HCT116 (cell line): ENCODE measurements around the gene CEP170B. TPM values are rescaled to one million over a fixed set of nuclear protein-coding genes. Genes with fewer than 3 reads are reported as not detected.

Experiments used
- ATAC-seq: fragments of 200-7000 bp; cut with Tn5 transposase; 2 replicates; pipeline ENCODE4 v1.9.1; 2020; ENCODE audit warnings: mild to moderate bottlenecking, moderate library complexity
- BruUV-seq: library from RNA; stranded (reverse); fragments of 400-500 nt; replicated peaks from 2 replicates; lab custom pipeline; 2021; lab: Mats Ljungman, UMichigan
- CTCF ChIA-PET: fragments of 300-600 bp; sonication (Branson Sonifier 250); formaldehyde crosslinking; loops from one replicate; lab custom pipeline; 2021; ENCODE audit warnings: antibody characterized with exemption; lab: Charles Lee
- POLR2A ChIA-PET: fragments of 300-600, 350-600 bp; sonication (Branson Sonifier 250); formaldehyde crosslinking; loops from one replicate; lab custom pipeline; 2021; ENCODE audit warnings: antibody characterized with exemption; lab: Charles Lee
- RAD21 ChIA-PET, 2 experiments: fragments of 300-600 bp; sonication (Branson Sonifier 250); formaldehyde crosslinking; loops; one replicate each; lab custom pipeline; 2023; ENCODE audit warnings: low total read pairs in 2 of 2; ENCODE audit not compliant: uncharacterized antibody in 2 of 2, unreplicated experiment in 2 of 2, low non-redundant PET in 1 of 2; lab: Charles Lee
- DNase-seq: peaks from one replicate; pipeline ENCODE4 v3.0.0-alpha.2; 2010; ENCODE audit warnings: low read depth, low spot score
- H2AFZ ChIP-seq: fragments of 200-600 bp; shearing (Covaris generic), sonication (generic); 2 replicates; pipeline ENCODE4 v1.6.1; 2017; ENCODE audit warnings: low read depth, mixed run types, mixed read lengths, antibody characterized with exemption, low read length; ENCODE audit not compliant: poor library complexity, severe bottlenecking
- H3K27ac ChIP-seq: 2 replicates; pipeline ENCODE4 v1.5.1; 2012; ENCODE audit warnings: low read depth, low read length
- H3K27me3 ChIP-seq: fragments of 200-600 bp; sonication (generic); 2 replicates; pipeline ENCODE4 v1.6.1; 2016; ENCODE audit warnings: mixed run types, low read length, mixed read lengths; ENCODE audit not compliant: insufficient read depth
- H3K36me3 ChIP-seq, 2 experiments: fragments of 200-500 bp in 1 of 2; fragments of 200-600 bp in 1 of 2; sonication (Bioruptor generic) in 1 of 2; sonication (generic) in 1 of 2; 2 replicates each; pipeline versions ENCODE4 v1.5.1 to v1.6.1; 2014 to 2016; ENCODE audit warnings: low read length in 2 of 2, inconsistent platforms in 1 of 2, mixed read lengths in 1 of 2, mixed run types in 1 of 2; ENCODE audit not compliant: insufficient read depth in 2 of 2, control insufficient read depth in 1 of 2
- H3K4me1 ChIP-seq, 2 experiments: fragments of 200-600 bp in 1 of 2; sonication (generic) in 1 of 2; 2 replicates each; pipeline versions ENCODE4 v1.5.1 to v1.6.1; 2012 to 2017; ENCODE audit warnings: low read length in 2 of 2, inconsistent platforms in 1 of 2, mild to moderate bottlenecking in 1 of 2, mixed read lengths in 1 of 2, mixed run types in 1 of 2, moderate library complexity in 1 of 2; ENCODE audit not compliant: insufficient read depth in 2 of 2, control insufficient read depth in 1 of 2
- H3K4me2 ChIP-seq: fragments of 200-600 bp; sonication (generic); 2 replicates; pipeline ENCODE4 v1.6.1; 2017; ENCODE audit warnings: mixed run types, low read length, mixed read lengths
- H3K4me3 ChIP-seq, 2 experiments: fragments of 200-600 bp in 1 of 2; sonication (generic) in 1 of 2; replicated peaks in 1 of 2; 2 replicates each; pipeline ENCODE4 v1.5.1; 2011 to 2016; ENCODE audit warnings: low read length in 2 of 2, control low read depth in 1 of 2, low read depth in 1 of 2, mild to moderate bottlenecking in 1 of 2, mixed read lengths in 1 of 2, mixed run types in 1 of 2
- H3K79me2 ChIP-seq: fragments of 200-600 bp; sonication (generic); 2 replicates; pipeline ENCODE4 v1.6.1; 2017; ENCODE audit warnings: mild to moderate bottlenecking, mixed run types, low read length, moderate library complexity, mixed read lengths; ENCODE audit not compliant: insufficient read depth
- H3K9ac ChIP-seq: fragments of 200-600 bp; sonication (generic); 2 replicates; pipeline ENCODE4 v1.6.1; 2016; ENCODE audit warnings: low read length, mixed read lengths
- H3K9me2 ChIP-seq: fragments of 200-600 bp; sonication (generic), shearing (Covaris generic); 2 replicates; pipeline ENCODE4 v1.6.1; 2017; ENCODE audit warnings: mixed run types, mild to moderate bottlenecking, moderate library complexity; ENCODE audit not compliant: insufficient read depth
- H3K9me3 ChIP-seq, 2 experiments: fragments of 200-500 bp in 1 of 2; fragments of 200-600 bp in 1 of 2; sonication (Bioruptor generic) in 1 of 2; sonication (generic) in 1 of 2; 2 replicates each; pipeline ENCODE4 v1.6.1; 2014 to 2017; ENCODE audit warnings: low read length in 2 of 2, mixed read lengths in 2 of 2, inconsistent platforms in 1 of 2, low read depth in 1 of 2, mild to moderate bottlenecking in 1 of 2, mixed run types in 1 of 2, moderate library complexity in 1 of 2; ENCODE audit not compliant: control insufficient read depth in 1 of 2, insufficient read depth in 1 of 2
- H4K20me1 ChIP-seq: fragments of 200-600 bp; sonication (generic), shearing (Covaris generic); 2 replicates; pipeline ENCODE4 v1.6.1; 2017; ENCODE audit warnings: mixed run types, mild to moderate bottlenecking, moderate library complexity; ENCODE audit not compliant: insufficient read depth
- CEBPB ChIP-seq: IDR thresholded peaks from 2 replicates; pipeline ENCODE4 v1.6.1; 2012; ENCODE audit warnings: low read depth
- EGR1 ChIP-seq: IDR thresholded peaks from 2 replicates; pipeline ENCODE4 v1.6.1; 2012; ENCODE audit warnings: low read depth
- EZH2 ChIP-seq: fragments of 200-600 bp; sonication (generic); IDR thresholded peaks from 2 replicates; pipeline ENCODE4 v1.6.1; 2017; ENCODE audit warnings: antibody characterized with exemption, mixed run types
- EZH2phosphoT487 ChIP-seq: fragments of 200-600 bp; IDR thresholded peaks from 2 replicates; pipeline ENCODE4 v1.6.1; 2018; ENCODE audit warnings: antibody characterized with exemption, borderline replicate concordance
- FOSL1 ChIP-seq: IDR thresholded peaks from 2 replicates; pipeline ENCODE4 v1.6.1; 2012; ENCODE audit warnings: low read depth
- POLR2AphosphoS5 ChIP-seq: IDR thresholded peaks from 2 replicates; pipeline ENCODE4 v1.6.1; 2011; ENCODE audit warnings: mild to moderate bottlenecking, low read depth, low read length, moderate library complexity
- RAD21 ChIP-seq: IDR thresholded peaks from 2 replicates; pipeline ENCODE4 v1.6.1; 2012; ENCODE audit warnings: low read depth, mild to moderate bottlenecking
- SP1 ChIP-seq: IDR thresholded peaks from 2 replicates; pipeline ENCODE4 v1.6.1; 2012; ENCODE audit warnings: low read depth
- SRF ChIP-seq: IDR thresholded peaks from 2 replicates; pipeline ENCODE4 v1.6.1; 2012; ENCODE audit warnings: low read depth
- TCF7L2 ChIP-seq: IDR thresholded peaks from 2 replicates; pipeline ENCODE4 v1.7.0; 2011; ENCODE audit warnings: borderline replicate concordance, inconsistent platforms; ENCODE audit not compliant: insufficient read depth, insufficient read length; ENCODE audit errors: extremely low read depth
- ZBTB33 ChIP-seq: IDR thresholded peaks from 2 replicates; pipeline ENCODE4 v1.6.1; 2011; ENCODE audit warnings: mild to moderate bottlenecking, low read length, moderate library complexity; ENCODE audit not compliant: insufficient replicate concordance; ENCODE audit errors: extremely low read depth
- ZFX ChIP-seq: fragments of 450-650 bp; IDR thresholded peaks from 2 replicates; pipeline ENCODE4 v1.6.1; 2017
- intact Hi-C: fragments of 100-400 bp; cut with micrococcal nuclease; formaldehyde crosslinking; loops from 2 replicates; pipeline ENCODE4 v1.10.0; 2022
- total RNA-seq: library from RNA; stranded (reverse); gene quantifications from one replicate; pipeline ENCODE4 v1.2.1, GENCODE V29; 2021; ENCODE audit not compliant: unreplicated experiment
- TF ChIP-seq, protein P1 (sequence below): IDR thresholded peaks from 2 replicates; pipeline ENCODE4 v1.6.1; 2012
- TF ChIP-seq, protein P2 (sequence below): IDR thresholded peaks from 2 replicates; pipeline ENCODE4 v1.6.1; 2012

Gene CEP170B
- total RNA-seq, 1 experiment from 2014 or later = 45.9 TPM

GRCh38 chr14:104871145-104871655, 6.1 kb downstream of the CEP170B start:
- Histone ChIP-seq H2AFZ (no peak overlapping the region), H3K79me2 (peaks cover 92% of the 10 kb centered on the region), H3K36me3 (0 out of 4 replicates have a peak, but pooled peaks cover 0 to 21% of the 10 kb centered on the region in 2 experiments), H3K4me3 (no peak overlapping the region), H3K4me1 (peaks cover 16 to 19% of the 10 kb centered on the region in 2 experiments), H3K4me2 (no peak overlapping the region), H3K9me3 (no peaks in the 10 kb centered on the region), H3K9me2 (no peaks in the 10 kb centered on the region), H4K20me1 (no peaks in the 10 kb centered on the region), H3K9ac (no peak overlapping the region), H3K27ac (peak overlapping the region; percentile 35; the same call in 1 of the 2 replicates), H3K27me3 (no peaks in the 10 kb centered on the region)
- RAD21 ChIA-PET = no interaction called here
- CTCF ChIA-PET = no interaction called here
- no peak for DNase-seq
- BruUV-seq = no TSS peak
- no peak for ATAC-seq
- intact Hi-C loops = no loop called here
- TF ChIP-seq EGR1 (no peak), EZH2phosphoT487 (no peak), ZFX (no peak)
- TF ChIP-seq, protein P1, sequence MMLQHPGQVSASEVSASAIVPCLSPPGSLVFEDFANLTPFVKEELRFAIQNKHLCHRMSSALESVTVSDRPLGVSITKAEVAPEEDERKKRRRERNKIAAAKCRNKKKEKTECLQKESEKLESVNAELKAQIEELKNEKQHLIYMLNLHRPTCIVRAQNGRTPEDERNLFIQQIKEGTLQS = no peak
- TF ChIP-seq, all 23 proteins: peak for 0
- POLR2A ChIA-PET = no interaction called here

- DNase-seq = no peak
- no peak overlapping the region for H3K4me2 ChIP-seq
- H3K27me3 ChIP-seq = no peaks in the 10 kb centered on the region
- POLR2A ChIA-PET = no interaction called here
- CTCF ChIA-PET = no interaction called here
- intact Hi-C loops = no loop called here
- BruUV-seq = no TSS peak
- no peak for ATAC-seq
- H2AFZ ChIP-seq = no peak overlapping the region
- H3K9me2 ChIP-seq = no peaks in the 10 kb centered on the region
- H3K27ac ChIP-seq = peak overlapping the region; percentile 35; the same call in 1 of the 2 replicates
- H3K9me3 ChIP-seq = no peaks in the 10 kb centered on the region
- H3K36me3 ChIP-seq = 0 out of 4 replicates have a peak, but pooled peaks cover 0 to 17% of the 10 kb centered on the region in 2 experiments
- H4K20me1 ChIP-seq = peaks cover 5% of the 10 kb centered on the region; the same call in 1 of the 2 replicates
- H3K4me3 ChIP-seq = no peak overlapping the region
- H3K9ac ChIP-seq = no peak overlapping the region
- H3K4me1 ChIP-seq = peaks cover 10 to 12% of the 10 kb centered on the region in 2 experiments
- RAD21 ChIA-PET = no interaction called here
- peaks cover 90% of the 10 kb centered on the region for H3K79me2 ChIP-seq
- no peak for TF ChIP-seq EZH2
- TF ChIP-seq ZBTB33 = no peak
- TF ChIP-seq SP1 = no peak
- TF ChIP-seq RAD21 = no peak
- TF ChIP-seq, protein P2, sequence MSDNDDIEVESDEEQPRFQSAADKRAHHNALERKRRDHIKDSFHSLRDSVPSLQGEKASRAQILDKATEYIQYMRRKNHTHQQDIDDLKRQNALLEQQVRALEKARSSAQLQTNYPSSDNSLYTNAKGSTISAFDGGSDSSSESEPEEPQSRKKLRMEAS = no peak
- TF ChIP-seq CEBPB = no peak
- no peak for TF ChIP-seq TCF7L2
- no peak for TF ChIP-seq SRF
- no peak for TF ChIP-seq POLR2AphosphoS5
- TF ChIP-seq ZFX = no peak
- no peak for TF ChIP-seq FOSL1
These were observed 6.8 kb downstream of the CEP170B start for GRCh38 chr14:104871656-104872468.
